HT-29 (cell line): ENCODE measurements around the gene SLC2A11. TPM values are rescaled to one million over a fixed set of nuclear protein-coding genes. Genes with fewer than 3 reads are reported as not detected.

Experiments
- small RNA-seq: library from RNA; depleted of rRNA; stranded (forward); fragments of <200 nt; gene quantifications from one replicate; pipeline ENCODE3, GENCODE V24; 2014
- total RNA-seq: library from RNA; depleted of rRNA; stranded (reverse); fragments of >200 nt; shearing (Covaris generic); gene quantifications from 2 replicates; pipeline ENCODE4 v1.2.3, GENCODE V29; 2014; rRNA removed

Gene SLC2A11
- total RNA-seq, 1 experiment from 2014 or later = 7.7 TPM

Small RNA genes within 50 kb of the gene (small RNA-seq; reads per million reads assigned to genes)
- gene RN7SL268P = not detected

Other genes starting within 250 kb of the SLC2A11 start
- not detected in 2 replicates for gene DRICH1, start 225.6 kb upstream of the SLC2A11 start, total RNA-seq
- gene RGL4, start 166.9 kb upstream of the SLC2A11 start, total RNA-seq = not detected in 2 replicates
- 1.4 and 1.5 TPM in 2 replicates for gene ZNF70, start 106.8 kb upstream of the SLC2A11 start, total RNA-seq
- not detected in 2 replicates for gene VPREB3, start 103.5 kb upstream of the SLC2A11 start, total RNA-seq
- gene C22orf15, start 94.9 kb upstream of the SLC2A11 start, total RNA-seq = not detected in 2 replicates
- 32.9 and 53.4 TPM in 2 replicates for gene CHCHD10, start 89.9 kb upstream of the SLC2A11 start, total RNA-seq
- 0.18 and 0.89 TPM in 2 replicates for gene MMP11, start 85.0 kb upstream of the SLC2A11 start, total RNA-seq
- 67.6 and 107 TPM in 2 replicates for gene SMARCB1, start 70.9 kb upstream of the SLC2A11 start, total RNA-seq
- 0.79 and 0.91 TPM in 2 replicates for gene DERL3, start 18.9 kb upstream of the SLC2A11 start, total RNA-seq
- 875 and 977 TPM in 2 replicates for gene MIF, start 36.5 kb downstream of the SLC2A11 start, total RNA-seq
- 0.70 and 0.89 TPM in 2 replicates for gene GSTT2B, start 103.3 kb downstream of the SLC2A11 start, total RNA-seq
- gene DDTL, start 109.0 kb downstream of the SLC2A11 start, total RNA-seq = 0.51 and 2.8 TPM in 2 replicates
- 326 and 334 TPM in 2 replicates for gene DDT, start 116.6 kb downstream of the SLC2A11 start, total RNA-seq
- 0.15 TPM in 1 of 2 replicates, not detected in the other for gene GSTT2, start 122.3 kb downstream of the SLC2A11 start, total RNA-seq
- gene GSTT4, start 147.6 kb downstream of the SLC2A11 start, total RNA-seq = not detected in 2 replicates
- gene CABIN1, start 153.4 kb downstream of the SLC2A11 start, total RNA-seq = 37.1 and 51.2 TPM in 2 replicates